HepG2 (cell line): ENCODE results near the gene ADGRF1. TPM values are rescaled to one million over a fixed set of nuclear protein-coding genes. Genes with fewer than 3 reads are reported as not detected.

Experiments used
- ATAC-seq: fragments of 200-7000 bp; cut with Tn5 transposase; 3 replicates; pipeline ENCODE4 v1.9.1; 2020; ENCODE audit warnings: mild to moderate bottlenecking, moderate library complexity
- BruUV-seq: library from RNA; stranded (reverse); fragments of 400-500 nt; replicated peaks from 2 replicates; lab custom pipeline; 2021; lab: Mats Ljungman, UMichigan
- CTCF ChIA-PET: fragments of 300-600 bp; formaldehyde crosslinking; extraction: SDS; loops from one replicate; lab custom pipeline; 2021; ENCODE audit warnings: low total read pairs, inconsistent platforms, low intra/inter-chr PET ratio; lab: Yijun Ruan, JAX
- POLR2A ChIA-PET: fragments of 350-600 bp; sonication (Branson Sonifier 250); formaldehyde crosslinking; loops from one replicate; lab custom pipeline; 2020; ENCODE audit warnings: antibody characterized with exemption, inconsistent platforms; lab: Yijun Ruan, JAX
- DNase-seq: peaks from one replicate; pipeline ENCODE4 v3.0.0-alpha.2; 2015; ENCODE audit warnings: low spot score
- FAIRE-seq: peaks from 3 replicates; lab custom pipeline; 2011; peaks lifted over from hg19 to GRCh38; lab: Jason Lieb, UNC
- H2AFZ ChIP-seq: one replicate; pipeline ENCODE4 v1.6.1; 2011; ENCODE audit warnings: low read length, inconsistent platforms
- H3K27ac ChIP-seq: fragments of 300-600 bp; 3 replicates; pipeline ENCODE4 v1.8.0; 2011; ENCODE audit warnings: mixed run types, mild to moderate bottlenecking, mixed read lengths, low read length, inconsistent platforms; ENCODE audit not compliant: insufficient read depth; ENCODE audit errors: extremely low read length
- H3K27me3 ChIP-seq, 2 experiments: fragments of 200-600 bp in 1 of 2; 2 replicates in 1 of 2; 3 replicates in 1 of 2; pipeline versions ENCODE4 v1.6.0 to v1.8.0; 2011; ENCODE audit warnings: low read length in 2 of 2, mild to moderate bottlenecking in 2 of 2, moderate library complexity in 2 of 2, inconsistent platforms in 1 of 2; ENCODE audit not compliant: insufficient read depth in 2 of 2, control insufficient read depth in 1 of 2
- H3K36me3 ChIP-seq, 2 experiments: fragments of 200-600 bp in 1 of 2; replicated peaks in 1 of 2; 2 replicates in 1 of 2; 3 replicates in 1 of 2; pipeline versions ENCODE4 v1.5.1 to v1.8.0; 2011; ENCODE audit warnings: low read length in 2 of 2, inconsistent platforms in 1 of 2; ENCODE audit not compliant: insufficient read depth in 2 of 2, control insufficient read depth in 1 of 2
- H3K4me1 ChIP-seq: 2 replicates; pipeline ENCODE4 v1.5.1; 2012; ENCODE audit warnings: low read length, inconsistent platforms; ENCODE audit not compliant: insufficient read depth
- H3K4me2 ChIP-seq: 2 replicates; pipeline ENCODE4 v1.6.0; 2011; ENCODE audit warnings: low read depth, low read length, inconsistent platforms
- H3K4me3 ChIP-seq, 3 experiments: fragments of 200-600 bp in 1 of 3; sonication (generic), shearing (Covaris generic) in 1 of 3; replicated peaks in 1 of 3; 2 replicates each; pipeline ENCODE4 v1.5.1; 2011 to 2016; ENCODE audit warnings: low read length in 3 of 3, inconsistent platforms in 2 of 3, low read depth in 2 of 3, mild to moderate bottlenecking in 2 of 3, control low read depth in 1 of 3, mixed read lengths in 1 of 3; ENCODE audit not compliant: insufficient read depth in 1 of 3
- H3K79me2 ChIP-seq: one replicate; pipeline ENCODE4 v1.6.1; 2011; ENCODE audit warnings: low read length, inconsistent platforms; ENCODE audit not compliant: insufficient read depth
- H3K9ac ChIP-seq: 2 replicates; pipeline ENCODE4 v1.6.0; 2011; ENCODE audit warnings: mild to moderate bottlenecking, low read depth, low read length, inconsistent platforms; ENCODE audit not compliant: insufficient read depth
- H3K9me3 ChIP-seq: 2 replicates; pipeline ENCODE4 v1.5.1; 2012; ENCODE audit warnings: mild to moderate bottlenecking, low read length
- H4K20me1 ChIP-seq: 2 replicates; pipeline ENCODE4 v1.6.0; 2011; ENCODE audit warnings: inconsistent platforms, mild to moderate bottlenecking, low read length, moderate library complexity; ENCODE audit not compliant: insufficient read depth
- POLR2AphosphoS2 ChIP-seq: IDR thresholded peaks from 2 replicates; pipeline ENCODE4 v1.6.1; 2011; ENCODE audit warnings: low read depth, low read length, improper control_type of control experiment
- STAG1 ChIP-seq: sonication (generic); formaldehyde crosslinking; IDR thresholded peaks from 2 replicates; pipeline ENCODE4 v1.4.0; 2020; ENCODE audit warnings: missing genetic modification reagents
- TAF15 ChIP-seq: fragments of 200-400 bp; formaldehyde crosslinking; IDR thresholded peaks from one replicate; pipeline ENCODE4 v1.6.1; 2018; ENCODE audit warnings: mild to moderate bottlenecking, low read depth, low read length; ENCODE audit not compliant: poor library complexity, severe bottlenecking
- ZFP36L2 ChIP-seq: sonication (generic); formaldehyde crosslinking; IDR thresholded peaks from 2 replicates; pipeline ENCODE4 v1.4.0; 2020; ENCODE audit warnings: missing genetic modification reagents
- ZFP62 ChIP-seq: sonication (generic); formaldehyde crosslinking; IDR thresholded peaks from 2 replicates; pipeline ENCODE4 v1.4.0; 2020; ENCODE audit warnings: missing genetic modification reagents
- ZNF317 ChIP-seq: sonication (generic); formaldehyde crosslinking; IDR thresholded peaks from 2 replicates; pipeline ENCODE4 v1.5.0; 2020; ENCODE audit warnings: mild to moderate bottlenecking, missing genetic modification reagents
- ZNF660 ChIP-seq: sonication (generic); formaldehyde crosslinking; IDR thresholded peaks from 2 replicates; pipeline ENCODE4 v1.5.1; 2020; ENCODE audit warnings: mild to moderate bottlenecking, low read depth, missing genetic modification reagents, borderline replicate concordance
- WGBS: methylation state at CpG from one replicate; pipeline ENCODE4 v1.1.6; 2017; ENCODE audit warnings: low lambda C conversion rate; 5-methylcytosine and 5-hydroxymethylcytosine counted together
- in situ Hi-C: cut with HindIII; loops from 2 replicates; pipeline ENCODE4 v1.10.0; 2017; ENCODE audit warnings: low pct_unique_long_range_greater_than_20kb; ENCODE audit not compliant: extremely low pct_ligation_motif_present
- intact Hi-C: fragments of 100-400 bp; cut with micrococcal nuclease; formaldehyde crosslinking; loops from one replicate; pipeline ENCODE4 v1.10.0; 2022; ENCODE audit not compliant: unreplicated experiment
- polyA plus RNA-seq, 8 experiments: library from polyadenylated mRNA; depleted of rRNA in 3 of 8; stranded (reverse) in 7 of 8; unstranded in 1 of 8; fragments of >200 nt; fragmentation: Illumina TruSeq in 4 of 8; extraction: Trizol in 4 of 8; gene quantifications; 2 replicates each; pipeline versions ENCODE4 v1.2.1 to v1.2.3, GENCODE V29; 2011 to 2016; ENCODE audit warnings: low read depth in 4 of 8, missing spikeins in 1 of 8, mixed read lengths in 1 of 8; ENCODE audit not compliant: insufficient read depth in 1 of 8
- total RNA-seq, 5 experiments: library from RNA; depleted of rRNA; stranded (reverse); fragments of >200 nt; fragmentation: Illumina TruSeq; extraction: Trizol; gene quantifications; 2 replicates each; pipeline ENCODE4 v1.2.3, GENCODE V29; 2016; ENCODE audit warnings: low read depth in 1 of 5
- TF ChIP-seq, protein P1 (sequence below): sonication (generic); formaldehyde crosslinking; IDR thresholded peaks from 2 replicates; pipeline ENCODE4 v1.5.1; 2020; ENCODE audit warnings: mild to moderate bottlenecking, missing genetic modification reagents, borderline replicate concordance

ADGRF1 gene
- total and polyA plus RNA-seq, 2 of the 13 experiments (the other 11 are each of a cell fraction or from before 2014, with no cell fraction given), result not detected

DNA sequence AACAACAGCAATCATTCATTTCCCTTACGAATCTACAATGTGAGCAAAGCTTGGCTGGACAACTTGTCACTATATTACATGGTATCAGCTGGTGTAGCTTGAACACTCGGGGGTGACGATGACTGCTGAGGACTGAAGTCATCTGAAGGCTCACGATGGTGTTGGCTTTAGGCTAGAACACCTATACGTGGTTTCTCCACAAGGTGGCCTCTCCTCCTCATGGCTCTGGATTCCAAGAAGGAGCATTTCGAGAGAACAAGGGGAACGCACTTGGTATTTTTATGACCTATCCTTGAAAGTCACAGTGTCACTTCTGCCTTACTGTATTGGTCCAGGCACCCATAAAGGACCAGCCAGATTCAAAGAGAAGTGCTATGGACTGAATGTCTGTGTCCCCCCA is 37.5 kb upstream of the ADGRF1 start:
- no peak for TF ChIP-seq ZNF660 (CRISPR knock-in tag)
- no peak for TF ChIP-seq POLR2AphosphoS2
- TF ChIP-seq STAG1 (CRISPR knock-in tag), result peak; percentile 34
- no peak for TF ChIP-seq TAF15
- TF ChIP-seq, protein P1, sequence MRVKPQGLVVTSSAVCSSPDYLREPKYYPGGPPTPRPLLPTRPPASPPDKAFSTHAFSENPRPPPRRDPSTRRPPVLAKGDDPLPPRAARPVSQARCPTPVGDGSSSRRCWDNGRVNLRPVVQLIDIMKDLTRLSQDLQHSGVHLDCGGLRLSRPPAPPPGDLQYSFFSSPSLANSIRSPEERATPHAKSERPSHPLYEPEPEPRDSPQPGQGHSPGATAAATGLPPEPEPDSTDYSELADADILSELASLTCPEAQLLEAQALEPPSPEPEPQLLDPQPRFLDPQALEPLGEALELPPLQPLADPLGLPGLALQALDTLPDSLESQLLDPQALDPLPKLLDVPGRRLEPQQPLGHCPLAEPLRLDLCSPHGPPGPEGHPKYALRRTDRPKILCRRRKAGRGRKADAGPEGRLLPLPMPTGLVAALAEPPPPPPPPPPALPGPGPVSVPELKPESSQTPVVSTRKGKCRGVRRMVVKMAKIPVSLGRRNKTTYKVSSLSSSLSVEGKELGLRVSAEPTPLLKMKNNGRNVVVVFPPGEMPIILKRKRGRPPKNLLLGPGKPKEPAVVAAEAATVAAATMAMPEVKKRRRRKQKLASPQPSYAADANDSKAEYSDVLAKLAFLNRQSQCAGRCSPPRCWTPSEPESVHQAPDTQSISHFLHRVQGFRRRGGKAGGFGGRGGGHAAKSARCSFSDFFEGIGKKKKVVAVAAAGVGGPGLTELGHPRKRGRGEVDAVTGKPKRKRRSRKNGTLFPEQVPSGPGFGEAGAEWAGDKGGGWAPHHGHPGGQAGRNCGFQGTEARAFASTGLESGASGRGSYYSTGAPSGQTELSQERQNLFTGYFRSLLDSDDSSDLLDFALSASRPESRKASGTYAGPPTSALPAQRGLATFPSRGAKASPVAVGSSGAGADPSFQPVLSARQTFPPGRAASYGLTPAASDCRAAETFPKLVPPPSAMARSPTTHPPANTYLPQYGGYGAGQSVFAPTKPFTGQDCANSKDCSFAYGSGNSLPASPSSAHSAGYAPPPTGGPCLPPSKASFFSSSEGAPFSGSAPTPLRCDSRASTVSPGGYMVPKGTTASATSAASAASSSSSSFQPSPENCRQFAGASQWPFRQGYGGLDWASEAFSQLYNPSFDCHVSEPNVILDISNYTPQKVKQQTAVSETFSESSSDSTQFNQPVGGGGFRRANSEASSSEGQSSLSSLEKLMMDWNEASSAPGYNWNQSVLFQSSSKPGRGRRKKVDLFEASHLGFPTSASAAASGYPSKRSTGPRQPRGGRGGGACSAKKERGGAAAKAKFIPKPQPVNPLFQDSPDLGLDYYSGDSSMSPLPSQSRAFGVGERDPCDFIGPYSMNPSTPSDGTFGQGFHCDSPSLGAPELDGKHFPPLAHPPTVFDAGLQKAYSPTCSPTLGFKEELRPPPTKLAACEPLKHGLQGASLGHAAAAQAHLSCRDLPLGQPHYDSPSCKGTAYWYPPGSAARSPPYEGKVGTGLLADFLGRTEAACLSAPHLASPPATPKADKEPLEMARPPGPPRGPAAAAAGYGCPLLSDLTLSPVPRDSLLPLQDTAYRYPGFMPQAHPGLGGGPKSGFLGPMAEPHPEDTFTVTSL (CRISPR knock-in tag), result no peak
- no peak for TF ChIP-seq ZNF317
- TF ChIP-seq ZFP36L2, result no peak
- no peak for TF ChIP-seq ZFP62 (CRISPR knock-in tag)
- in situ Hi-C loops (no loop called here), intact Hi-C loops (loop anchor here (5.0 kb wide), 2 partner anchors 228 to 398 kb away; partner anchors contain the start of genes CD2AP and TNFRSF21)
- Histone ChIP-seq H2AFZ (no peak overlapping the region), H3K27me3 (no peaks in the 10 kb centered on the region), H3K36me3 (no peaks in the 10 kb centered on the region), H3K4me3 (no peak overlapping the region), H3K9ac (0 out of 2 replicates have a peak overlapping the region, but pooled peaks have one; percentile 1), H3K27ac (peak overlapping the region; percentile 18), H4K20me1 (no peaks in the 10 kb centered on the region), H3K9me3 (no peaks in the 10 kb centered on the region), H3K4me1 (peaks cover 94% of the 10 kb centered on the region), H3K79me2 (no peaks in the 10 kb centered on the region), H3K4me2 (no peak overlapping the region)
- ATAC-seq (no peak), FAIRE-seq (no peak), DNase-seq (no peak)
- ChIA-PET POLR2A (no interaction called here), CTCF (no interaction called here)
- no TSS peak for BruUV-seq
- 98% methylated on average over 7 of the region's 7 CpGs for WGBS
